K562 (cell line): ENCODE data around the gene CLEC10A. TPM values are rescaled to one million over a fixed set of nuclear protein-coding genes. Genes with fewer than 3 reads are reported as not detected.

Experiments used
- ATAC-seq: fragments of 200-7000 bp; cut with Tn5 transposase; 3 replicates; pipeline ENCODE4 v1.9.1; 2020; ENCODE audit warnings: moderate library complexity
- BruUV-seq: library from RNA; stranded (reverse); fragments of 400-500 nt; replicated peaks from 2 replicates; lab custom pipeline; 2021; lab: Mats Ljungman, UMichigan
- CTCF ChIA-PET: fragments of 300-600 bp; formaldehyde crosslinking; extraction: SDS; loops from one replicate; lab custom pipeline; 2021; ENCODE audit warnings: low intra/inter-chr PET ratio; lab: Yijun Ruan, JAX
- POLR2A ChIA-PET: fragments of 300-600, 350-650 bp; sonication (Branson Sonifier 250); formaldehyde crosslinking; extraction: SDS; loops from one replicate; lab custom pipeline; 2021; ENCODE audit warnings: antibody characterized with exemption, inconsistent platforms; lab: Yijun Ruan, JAX
- DNase-seq, 4 experiments: peaks; one replicate each; pipeline versions ENCODE4 v3.0.0 to v3.0.0-alpha.2; 2011 to 2018; ENCODE audit warnings: low spot score in 3 of 4, mixed read lengths in 3 of 4; ENCODE audit errors: extremely low read depth in 1 of 4
- FAIRE-seq: peaks from 2 replicates; lab custom pipeline; 2011; peaks lifted over from hg19 to GRCh38; lab: Jason Lieb, UNC
- H2AFZ ChIP-seq: 2 replicates; pipeline ENCODE4 v1.6.0; 2011; ENCODE audit warnings: low read depth, low read length, control low read depth, inconsistent platforms
- H3K27ac ChIP-seq: fragments of 200-600 bp; 3 replicates; pipeline ENCODE4 v1.8.0; 2011; ENCODE audit warnings: low read depth, mild to moderate bottlenecking, control low read depth, inconsistent platforms, low read length, moderate library complexity, mixed read lengths; ENCODE audit errors: extremely low read depth
- H3K27me3 ChIP-seq, 2 experiments: fragments of 300-600 bp in 1 of 2; 2 replicates in 1 of 2; 3 replicates in 1 of 2; pipeline versions ENCODE4 v1.6.0 to v1.8.0; 2011; ENCODE audit warnings: inconsistent platforms in 2 of 2, low read length in 2 of 2, mild to moderate bottlenecking in 1 of 2, mixed read lengths in 1 of 2, moderate library complexity in 1 of 2; ENCODE audit not compliant: control insufficient read depth in 2 of 2, insufficient read depth in 2 of 2
- H3K36me3 ChIP-seq: fragments of 300-600 bp; 3 replicates; pipeline ENCODE4 v1.8.0; 2011; ENCODE audit warnings: mild to moderate bottlenecking, low read length, inconsistent platforms; ENCODE audit not compliant: control insufficient read depth, insufficient read depth
- H3K4me1 ChIP-seq, 2 experiments: fragments of 200-600 bp in 1 of 2; replicated peaks in 1 of 2; 2 replicates in 1 of 2; 3 replicates in 1 of 2; pipeline versions ENCODE4 v1.5.1 to v1.8.0; 2011; ENCODE audit warnings: inconsistent platforms in 2 of 2, low read length in 2 of 2, mild to moderate bottlenecking in 1 of 2, mixed read lengths in 1 of 2, moderate library complexity in 1 of 2; ENCODE audit not compliant: control insufficient read depth in 2 of 2, insufficient read depth in 2 of 2
- H3K4me2 ChIP-seq: 2 replicates; pipeline ENCODE4 v1.6.1; 2011; ENCODE audit warnings: low read length, control low read depth, inconsistent platforms, mixed read lengths; ENCODE audit not compliant: insufficient read depth
- H3K4me3 ChIP-seq: fragments of 200-600 bp; sonication (generic), shearing (Covaris generic); 2 replicates; pipeline ENCODE4 v1.5.1; 2016; ENCODE audit warnings: control low read depth, inconsistent platforms
- H3K79me2 ChIP-seq: fragments of 200-600 bp; 3 replicates; pipeline ENCODE4 v1.8.0; 2011; ENCODE audit warnings: low read length, inconsistent platforms; ENCODE audit not compliant: control insufficient read depth, insufficient read depth
- H3K9ac ChIP-seq, 2 experiments: 2 replicates each; pipeline versions ENCODE4 v1.6.0 to v1.6.1; 2011; ENCODE audit warnings: low read depth in 2 of 2, low read length in 2 of 2, control low read depth in 1 of 2, inconsistent platforms in 1 of 2, mild to moderate bottlenecking in 1 of 2, mixed read lengths in 1 of 2; ENCODE audit not compliant: insufficient read depth in 1 of 2
- H3K9me1 ChIP-seq: one replicate; pipeline ENCODE4 v1.6.0; 2011; ENCODE audit warnings: inconsistent platforms, mild to moderate bottlenecking, low read length, moderate library complexity; ENCODE audit not compliant: control insufficient read depth, insufficient read depth
- H3K9me3 ChIP-seq: replicated peaks from 2 replicates; pipeline ENCODE4 v1.5.1; 2011; ENCODE audit warnings: low read depth, low read length, inconsistent platforms; ENCODE audit not compliant: control insufficient read depth, insufficient read depth
- H4K20me1 ChIP-seq: replicated peaks from 2 replicates; pipeline ENCODE4 v1.6.1; 2011; ENCODE audit warnings: low read length, inconsistent platforms, mixed read lengths; ENCODE audit not compliant: control insufficient read depth, insufficient read depth
- DDX20 ChIP-seq: fragments of 450-650 bp; IDR thresholded peaks from 2 replicates; pipeline ENCODE4 v1.6.1; 2016; ENCODE audit warnings: missing genetic modification characterization, low read depth, mild to moderate bottlenecking, missing compliant biosample characterization, moderate library complexity
- ESRRA ChIP-seq: fragments of 450-650 bp; IDR thresholded peaks from 2 replicates; pipeline ENCODE4 v1.6.1; 2014; ENCODE audit warnings: low read depth, mild to moderate bottlenecking, moderate library complexity, borderline replicate concordance
- ETV6 ChIP-seq, 3 experiments: fragments of 150-350 bp in 1 of 3; sonication (generic) in 1 of 3; formaldehyde crosslinking in 1 of 3; IDR thresholded peaks; 2 replicates each; pipeline versions ENCODE4 v1.6.1 to v1.8.0; 2014 to 2022; ENCODE audit warnings: borderline replicate concordance in 2 of 3, low read depth in 2 of 3, antibody characterized with exemption in 1 of 3, low read length in 1 of 3, mild to moderate bottlenecking in 1 of 3, missing genetic modification reagents in 1 of 3
- FOXK2 ChIP-seq, 2 experiments: fragments of 450-650 bp; IDR thresholded peaks in 1 of 2; conservative IDR thresholded peaks in 1 of 2; 2 replicates each; pipeline ENCODE4 v1.6.1; 2016; ENCODE audit warnings: low read depth in 2 of 2, mild to moderate bottlenecking in 1 of 2
- GATAD2B ChIP-seq: fragments of 450-650 bp; IDR thresholded peaks from 2 replicates; pipeline ENCODE4 v1.6.1; 2017; ENCODE audit warnings: mild to moderate bottlenecking, borderline replicate concordance
- NR1H2 ChIP-seq: sonication (generic); formaldehyde crosslinking; IDR thresholded peaks from 2 replicates; pipeline ENCODE4 v1.4.0; 2020; ENCODE audit warnings: mild to moderate bottlenecking, missing genetic modification reagents
- RBFOX2 ChIP-seq: fragments of 200-400 bp; formaldehyde crosslinking; IDR thresholded peaks from 2 replicates; pipeline ENCODE4 v1.6.1; 2017; ENCODE audit warnings: low read depth, mild to moderate bottlenecking, low read length, moderate library complexity
- ZBTB17 ChIP-seq: fragments of 450-650 bp; formaldehyde crosslinking; IDR thresholded peaks from 2 replicates; pipeline ENCODE4 v1.4.0; 2020; ENCODE audit warnings: mild to moderate bottlenecking
- ZNF174 ChIP-seq: fragments of 250-450 bp; sonication (Bioruptor Pico); IDR thresholded peaks from 2 replicates; pipeline ENCODE4 v1.4.0; 2020; ENCODE audit warnings: mild to moderate bottlenecking
- ZNF232 ChIP-seq: sonication (generic); formaldehyde crosslinking; IDR thresholded peaks from 2 replicates; pipeline ENCODE4 v1.8.0; 2022; ENCODE audit warnings: mild to moderate bottlenecking, missing genetic modification reagents
- WGBS: fragments of 100-300 bp; shearing (Covaris generic); methylation state at CpG from one replicate; pipeline ENCODE4 v1.1.6; 2016; ENCODE audit warnings: low coverage, mixed read lengths; ENCODE audit not compliant: insufficient coverage; ENCODE audit errors: missing lambda C conversion rate; 5-methylcytosine and 5-hydroxymethylcytosine counted together
- in situ Hi-C: fragments of 300-500 bp; cut with MboI; formaldehyde crosslinking; loops from 4 replicates; pipeline ENCODE4 v1.15.0; 2018; ENCODE audit warnings: inconsistent platforms, mixed read lengths
- intact Hi-C: fragments of 100-400 bp; cut with micrococcal nuclease; formaldehyde crosslinking; loops from 2 replicates; pipeline ENCODE4 v1.14.2; 2022
- polyA plus RNA-seq, 8 experiments: library from polyadenylated mRNA; depleted of rRNA in 4 of 8; stranded (reverse) in 5 of 8; unstranded in 3 of 8; fragments of >200 nt; fragmentation: Nextera tagmentation in 2 of 8; fragmentation: Illumina TruSeq in 1 of 8; extraction: Ambion mirVana in 2 of 8; extraction: Trizol in 1 of 8; gene quantifications; 2 replicates each; pipeline versions ENCODE4 v1.2.1 to v1.2.3, GENCODE V29; 2011 to 2014; ENCODE audit warnings: inconsistent platforms in 1 of 8, missing spikeins in 1 of 8
- total RNA-seq, 7 experiments: library from RNA; depleted of rRNA in 6 of 7; stranded (reverse); fragments of >200 nt in 6 of 7; fragmentation: Illumina TruSeq in 2 of 7; extraction: Trizol in 2 of 7; gene quantifications; 2 replicates each; pipeline versions ENCODE4 v1.2.1 to v1.2.3, GENCODE V29; 2011 to 2021; ENCODE audit warnings: low replicate concordance in 1 of 7
- TF ChIP-seq, protein P1 (sequence below): IDR thresholded peaks from 2 replicates; pipeline ENCODE4 v1.6.1; 2011; ENCODE audit warnings: borderline replicate concordance, low read depth, mild to moderate bottlenecking, moderate library complexity, low read length; ENCODE audit not compliant: insufficient read depth, poor library complexity, severe bottlenecking
- TF ChIP-seq, protein P2 (sequence below): sonication (generic); formaldehyde crosslinking; IDR thresholded peaks from 2 replicates; pipeline ENCODE4 v1.8.0; 2023; ENCODE audit warnings: mild to moderate bottlenecking, missing genetic modification reagents
- TF ChIP-seq, protein P3 (sequence below): sonication (generic); formaldehyde crosslinking; IDR thresholded peaks from 2 replicates; pipeline ENCODE4 v1.8.0; 2022; ENCODE audit warnings: mild to moderate bottlenecking, missing genetic modification reagents
- TF ChIP-seq, protein P4 (sequence below): fragments of 450-650 bp; IDR thresholded peaks from 2 replicates; pipeline ENCODE4 v1.6.1; 2016; ENCODE audit warnings: borderline replicate concordance

Gene CLEC10A
- total and polyA plus RNA-seq, 9 of the 15 experiments (the other 6 are each of a cell fraction or from before 2014, with no cell fraction given) = 0.04 to 0.11 (median 0.05) TPM; not detected in 6

DNA sequence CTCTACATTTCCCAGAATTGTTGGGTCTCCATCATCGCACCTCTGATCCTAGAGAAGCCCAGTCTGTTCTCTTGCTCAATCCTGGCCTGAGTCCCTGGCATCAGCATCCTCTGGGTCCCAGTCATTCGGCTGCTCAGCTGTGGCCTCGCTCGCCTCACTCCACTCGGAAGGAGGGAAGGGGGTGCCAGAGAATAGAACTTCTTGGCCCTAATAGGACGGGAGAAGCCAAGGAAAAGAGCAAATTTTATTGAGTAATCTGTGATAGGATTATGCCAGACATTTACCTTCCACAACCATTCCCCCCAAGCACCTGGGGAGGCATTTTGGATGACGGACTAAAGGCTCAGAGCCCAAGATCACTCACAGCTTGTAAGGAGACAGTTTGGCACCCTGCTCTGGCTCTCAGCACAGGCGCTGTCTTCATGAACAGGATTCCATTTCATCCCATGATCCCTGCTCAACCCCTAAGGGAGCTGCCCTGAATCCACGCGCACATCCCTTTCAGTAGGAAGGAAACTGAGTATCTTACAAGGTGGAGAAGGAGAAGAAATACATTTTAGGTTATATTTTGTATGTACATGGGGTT lies 498 bp upstream of the CLEC10A start:
- in situ Hi-C loops (no loop called here), intact Hi-C loops (no loop called here)
- Histone ChIP-seq H3K4me1 (no peaks in the 10 kb centered on the region; a peak in 1 of 5 replicates), H2AFZ (no peak overlapping the region), H3K4me3 (no peak overlapping the region), H3K9ac (no peak overlapping the region), H3K36me3 (no peaks in the 10 kb centered on the region), H3K9me1 (no peaks in the 10 kb centered on the region), H3K9me3 (no peaks in the 10 kb centered on the region), H3K79me2 (no peaks in the 10 kb centered on the region), H3K27me3 (peaks cover 5 to 29% of the 10 kb centered on the region in 2 experiments; a peak in 3 of 5 replicates), H3K27ac (no peak overlapping the region), H3K4me2 (no peak overlapping the region), H4K20me1 (no peaks in the 10 kb centered on the region)
- ChIA-PET POLR2A (interaction anchor here (0.7 to 1.1 kb wide), 2 partner anchors 25 to 507 kb away, joined by 3 read pairs; no protein-coding TSS in a partner anchor), CTCF (no interaction called here)
- no TSS peak for BruUV-seq
- WGBS = 9% methylated on average over 10 of the region's 10 CpGs
- peak in 1 of 4 experiments; percentile 2 for DNase-seq
- no peak for ATAC-seq
- FAIRE-seq = no peak
- TF ChIP-seq, protein P1, sequence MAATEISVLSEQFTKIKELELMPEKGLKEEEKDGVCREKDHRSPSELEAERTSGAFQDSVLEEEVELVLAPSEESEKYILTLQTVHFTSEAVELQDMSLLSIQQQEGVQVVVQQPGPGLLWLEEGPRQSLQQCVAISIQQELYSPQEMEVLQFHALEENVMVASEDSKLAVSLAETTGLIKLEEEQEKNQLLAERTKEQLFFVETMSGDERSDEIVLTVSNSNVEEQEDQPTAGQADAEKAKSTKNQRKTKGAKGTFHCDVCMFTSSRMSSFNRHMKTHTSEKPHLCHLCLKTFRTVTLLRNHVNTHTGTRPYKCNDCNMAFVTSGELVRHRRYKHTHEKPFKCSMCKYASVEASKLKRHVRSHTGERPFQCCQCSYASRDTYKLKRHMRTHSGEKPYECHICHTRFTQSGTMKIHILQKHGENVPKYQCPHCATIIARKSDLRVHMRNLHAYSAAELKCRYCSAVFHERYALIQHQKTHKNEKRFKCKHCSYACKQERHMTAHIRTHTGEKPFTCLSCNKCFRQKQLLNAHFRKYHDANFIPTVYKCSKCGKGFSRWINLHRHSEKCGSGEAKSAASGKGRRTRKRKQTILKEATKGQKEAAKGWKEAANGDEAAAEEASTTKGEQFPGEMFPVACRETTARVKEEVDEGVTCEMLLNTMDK = no peak
- no peak for TF ChIP-seq ZBTB17 (CRISPR knock-in tag)
- no peak for TF ChIP-seq DDX20
- no peak for TF ChIP-seq FOXK2 (conservative IDR thresholded peaks at IDR 0.05 in 1 of 2, IDR thresholded peaks at IDR 0.05 in 1 of 2; ENCODE audit: low read depth in 2 of 2)
- no peak for TF ChIP-seq ZNF174
- TF ChIP-seq GATAD2B = no peak
- TF ChIP-seq ESRRA = no peak
- TF ChIP-seq, protein P2, sequence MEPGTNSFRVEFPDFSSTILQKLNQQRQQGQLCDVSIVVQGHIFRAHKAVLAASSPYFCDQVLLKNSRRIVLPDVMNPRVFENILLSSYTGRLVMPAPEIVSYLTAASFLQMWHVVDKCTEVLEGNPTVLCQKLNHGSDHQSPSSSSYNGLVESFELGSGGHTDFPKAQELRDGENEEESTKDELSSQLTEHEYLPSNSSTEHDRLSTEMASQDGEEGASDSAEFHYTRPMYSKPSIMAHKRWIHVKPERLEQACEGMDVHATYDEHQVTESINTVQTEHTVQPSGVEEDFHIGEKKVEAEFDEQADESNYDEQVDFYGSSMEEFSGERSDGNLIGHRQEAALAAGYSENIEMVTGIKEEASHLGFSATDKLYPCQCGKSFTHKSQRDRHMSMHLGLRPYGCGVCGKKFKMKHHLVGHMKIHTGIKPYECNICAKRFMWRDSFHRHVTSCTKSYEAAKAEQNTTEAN (CRISPR knock-in tag) = no peak
- no peak for TF ChIP-seq ZNF232 (CRISPR knock-in tag)
- TF ChIP-seq, protein P3, sequence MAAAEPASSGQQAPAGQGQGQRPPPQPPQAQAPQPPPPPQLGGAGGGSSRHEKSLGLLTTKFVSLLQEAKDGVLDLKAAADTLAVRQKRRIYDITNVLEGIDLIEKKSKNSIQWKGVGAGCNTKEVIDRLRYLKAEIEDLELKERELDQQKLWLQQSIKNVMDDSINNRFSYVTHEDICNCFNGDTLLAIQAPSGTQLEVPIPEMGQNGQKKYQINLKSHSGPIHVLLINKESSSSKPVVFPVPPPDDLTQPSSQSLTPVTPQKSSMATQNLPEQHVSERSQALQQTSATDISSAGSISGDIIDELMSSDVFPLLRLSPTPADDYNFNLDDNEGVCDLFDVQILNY (CRISPR knock-in tag) = no peak
- no peak for TF ChIP-seq RBFOX2
- TF ChIP-seq ETV6 (IDR thresholded peaks at IDR 0.05; ENCODE audit: borderline replicate concordance in 1 of 2, low read depth in 2 of 2, low read length in 1 of 2) = no peak
- TF ChIP-seq ETV6 (CRISPR knock-in tag; IDR thresholded peaks at IDR 0.05; ENCODE audit: borderline replicate concordance) = no peak
- no peak for TF ChIP-seq NR1H2
- TF ChIP-seq, protein P4, sequence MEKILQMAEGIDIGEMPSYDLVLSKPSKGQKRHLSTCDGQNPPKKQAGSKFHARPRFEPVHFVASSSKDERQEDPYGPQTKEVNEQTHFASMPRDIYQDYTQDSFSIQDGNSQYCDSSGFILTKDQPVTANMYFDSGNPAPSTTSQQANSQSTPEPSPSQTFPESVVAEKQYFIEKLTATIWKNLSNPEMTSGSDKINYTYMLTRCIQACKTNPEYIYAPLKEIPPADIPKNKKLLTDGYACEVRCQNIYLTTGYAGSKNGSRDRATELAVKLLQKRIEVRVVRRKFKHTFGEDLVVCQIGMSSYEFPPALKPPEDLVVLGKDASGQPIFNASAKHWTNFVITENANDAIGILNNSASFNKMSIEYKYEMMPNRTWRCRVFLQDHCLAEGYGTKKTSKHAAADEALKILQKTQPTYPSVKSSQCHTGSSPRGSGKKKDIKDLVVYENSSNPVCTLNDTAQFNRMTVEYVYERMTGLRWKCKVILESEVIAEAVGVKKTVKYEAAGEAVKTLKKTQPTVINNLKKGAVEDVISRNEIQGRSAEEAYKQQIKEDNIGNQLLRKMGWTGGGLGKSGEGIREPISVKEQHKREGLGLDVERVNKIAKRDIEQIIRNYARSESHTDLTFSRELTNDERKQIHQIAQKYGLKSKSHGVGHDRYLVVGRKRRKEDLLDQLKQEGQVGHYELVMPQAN = no peak
